ENCODE data around the gene OPALIN. TPM values are rescaled to one million over a fixed set of nuclear protein-coding genes. Genes with fewer than 3 reads are reported as not detected.

OPALIN gene
- total RNA-seq, 2 donors from 2014 or later = not detected

DNA sequence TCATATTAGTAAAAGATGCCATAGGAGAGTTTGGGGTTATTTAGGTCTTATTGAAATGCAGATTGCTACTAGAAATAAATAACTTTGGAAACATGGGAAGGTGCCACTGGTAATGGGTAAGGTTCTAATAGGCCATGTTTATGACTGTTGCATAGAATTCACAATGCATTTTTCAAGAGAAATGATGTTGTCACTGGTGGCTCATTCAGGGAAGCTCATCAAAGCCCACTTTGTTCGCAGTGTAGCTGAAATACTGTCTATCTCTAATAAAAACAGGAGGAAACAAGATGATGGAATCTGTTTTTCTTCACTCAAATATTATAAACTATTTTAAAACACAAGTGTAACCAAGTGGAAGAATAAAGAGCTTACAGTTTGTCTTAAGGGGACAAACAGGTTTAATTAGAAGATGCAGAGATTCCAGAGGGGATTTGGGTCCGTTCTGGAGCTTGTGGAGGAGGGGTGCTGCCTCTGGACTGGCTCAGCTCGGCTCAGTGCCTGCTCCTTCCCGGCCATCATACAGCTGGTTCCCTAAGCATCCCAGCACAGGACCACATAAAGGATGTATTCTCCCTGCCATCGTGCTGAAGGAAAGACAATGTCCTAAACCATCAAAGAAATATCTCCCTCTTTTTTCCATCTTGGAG lies 20.4 kb downstream of the OPALIN start:
- H3K36me3 ChIP-seq = no peaks in the 10 kb centered on the region
- intact Hi-C loops (cut with DNase I) = loop anchor here (10.0 kb wide), 1 partner anchor 324 kb away; no protein-coding TSS in a partner anchor
- no peaks in the 10 kb centered on the region for H3K27me3 ChIP-seq
- no peak for DNase-seq
- TF ChIP-seq, protein P1, sequence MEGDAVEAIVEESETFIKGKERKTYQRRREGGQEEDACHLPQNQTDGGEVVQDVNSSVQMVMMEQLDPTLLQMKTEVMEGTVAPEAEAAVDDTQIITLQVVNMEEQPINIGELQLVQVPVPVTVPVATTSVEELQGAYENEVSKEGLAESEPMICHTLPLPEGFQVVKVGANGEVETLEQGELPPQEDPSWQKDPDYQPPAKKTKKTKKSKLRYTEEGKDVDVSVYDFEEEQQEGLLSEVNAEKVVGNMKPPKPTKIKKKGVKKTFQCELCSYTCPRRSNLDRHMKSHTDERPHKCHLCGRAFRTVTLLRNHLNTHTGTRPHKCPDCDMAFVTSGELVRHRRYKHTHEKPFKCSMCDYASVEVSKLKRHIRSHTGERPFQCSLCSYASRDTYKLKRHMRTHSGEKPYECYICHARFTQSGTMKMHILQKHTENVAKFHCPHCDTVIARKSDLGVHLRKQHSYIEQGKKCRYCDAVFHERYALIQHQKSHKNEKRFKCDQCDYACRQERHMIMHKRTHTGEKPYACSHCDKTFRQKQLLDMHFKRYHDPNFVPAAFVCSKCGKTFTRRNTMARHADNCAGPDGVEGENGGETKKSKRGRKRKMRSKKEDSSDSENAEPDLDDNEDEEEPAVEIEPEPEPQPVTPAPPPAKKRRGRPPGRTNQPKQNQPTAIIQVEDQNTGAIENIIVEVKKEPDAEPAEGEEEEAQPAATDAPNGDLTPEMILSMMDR (IDR thresholded peaks at IDR 0.05) = no peak
- H3K27ac ChIP-seq = no peak overlapping the region
- no peaks in the 10 kb centered on the region for H3K9me3 ChIP-seq
- H3K4me1 ChIP-seq = no peaks in the 10 kb centered on the region
- H3K4me3 ChIP-seq = no peak overlapping the region
- H3K9ac ChIP-seq (ENCODE audit: low read depth in 2 of 2, low read length in 2 of 2) = no peak overlapping the region

DNA sequence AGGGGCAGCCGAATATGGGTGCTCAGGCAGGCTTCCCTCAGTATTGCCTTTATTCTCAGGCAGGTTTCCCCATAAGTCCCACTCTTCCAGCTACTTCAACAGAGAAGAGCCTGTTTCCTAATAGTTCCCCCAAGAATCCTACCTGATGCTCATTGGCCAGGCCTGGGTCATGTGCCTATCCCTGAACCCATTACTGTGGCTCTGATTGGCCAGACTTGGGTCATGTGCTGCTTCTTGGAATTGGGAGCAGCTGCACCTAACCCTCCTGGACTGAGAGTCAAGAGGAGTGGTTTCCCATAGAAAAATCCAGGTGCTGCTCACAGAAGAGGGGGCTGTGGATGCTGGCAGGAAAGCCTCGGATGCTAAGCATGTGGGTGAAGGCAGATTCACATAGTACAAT lies 21.7 kb downstream of the OPALIN start:
- intact Hi-C loops (cut with DNase I) = loop anchor here (10.0 kb wide), 1 partner anchor 322 kb away; no protein-coding TSS in a partner anchor
- H3K9me3 ChIP-seq = no peaks in the 10 kb centered on the region
- H3K36me3 ChIP-seq = no peaks in the 10 kb centered on the region
- H3K27me3 ChIP-seq = no peaks in the 10 kb centered on the region
- TF ChIP-seq, protein P1 (IDR thresholded peaks at IDR 0.05) = no peak
- no peaks in the 10 kb centered on the region for H3K4me1 ChIP-seq
- H3K9ac ChIP-seq (ENCODE audit: low read depth in 2 of 2, low read length in 2 of 2) = no peak overlapping the region
- H3K4me3 ChIP-seq = no peak overlapping the region
- no peak overlapping the region for H3K27ac ChIP-seq
- no peak for DNase-seq

DNA sequence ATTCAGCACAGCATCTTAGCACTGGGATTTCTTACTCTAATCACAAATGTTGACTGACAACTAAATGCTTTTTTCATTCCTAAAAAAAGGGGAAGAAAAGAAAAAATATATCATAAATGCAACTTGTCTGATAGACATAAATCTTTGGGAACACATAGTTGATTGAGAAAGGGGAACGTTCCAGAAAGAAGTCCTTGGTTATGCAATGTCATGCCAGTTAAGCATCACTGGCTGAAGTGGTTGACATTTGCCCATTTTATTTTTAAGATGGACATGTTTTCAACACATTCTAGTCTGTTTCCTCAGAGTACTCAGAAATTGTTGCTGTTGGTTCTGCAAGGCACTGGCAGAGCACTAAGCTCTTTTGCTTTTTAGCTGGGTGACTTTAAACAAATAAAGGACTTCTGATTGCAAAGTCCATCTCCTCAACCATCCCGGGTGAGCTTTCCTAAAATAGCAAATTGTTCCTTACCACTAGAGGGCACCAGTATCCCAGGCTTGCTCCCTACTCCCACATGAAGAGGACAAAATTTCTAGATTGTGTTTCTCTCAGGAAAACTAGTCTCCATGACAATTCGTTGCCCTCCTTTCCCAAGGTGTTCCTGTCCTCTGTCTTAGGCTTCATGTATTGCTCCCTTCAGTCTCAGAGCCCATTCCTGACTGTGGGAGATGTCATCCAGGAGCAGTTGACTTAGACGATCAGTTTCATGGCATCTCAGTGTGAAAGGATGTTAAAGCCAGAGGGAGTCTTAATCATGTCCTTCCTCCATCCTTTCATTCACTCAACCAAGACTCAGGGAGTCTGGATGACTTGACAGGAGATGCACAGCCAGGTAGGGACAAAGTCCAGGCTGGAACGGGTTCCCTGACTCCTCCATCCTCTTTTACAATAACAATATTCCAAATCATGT lies 23.9 kb downstream of the OPALIN start:
- intact Hi-C loops (cut with DNase I) = loop anchor here (10.0 kb wide), 1 partner anchor 320 kb away; no protein-coding TSS in a partner anchor
- no peak overlapping the region for H3K4me3 ChIP-seq
- TF ChIP-seq, protein P1 (IDR thresholded peaks at IDR 0.05) = peak; percentile 66
- no peaks in the 10 kb centered on the region for H3K9me3 ChIP-seq
- H3K27ac ChIP-seq = no peak overlapping the region
- no peaks in the 10 kb centered on the region for H3K27me3 ChIP-seq
- peak; percentile 35 for DNase-seq
- H3K9ac ChIP-seq (ENCODE audit: low read depth in 2 of 2, low read length in 2 of 2) = no peak overlapping the region
- no peaks in the 10 kb centered on the region for H3K36me3 ChIP-seq
- H3K4me1 ChIP-seq = no peaks in the 10 kb centered on the region

DNA sequence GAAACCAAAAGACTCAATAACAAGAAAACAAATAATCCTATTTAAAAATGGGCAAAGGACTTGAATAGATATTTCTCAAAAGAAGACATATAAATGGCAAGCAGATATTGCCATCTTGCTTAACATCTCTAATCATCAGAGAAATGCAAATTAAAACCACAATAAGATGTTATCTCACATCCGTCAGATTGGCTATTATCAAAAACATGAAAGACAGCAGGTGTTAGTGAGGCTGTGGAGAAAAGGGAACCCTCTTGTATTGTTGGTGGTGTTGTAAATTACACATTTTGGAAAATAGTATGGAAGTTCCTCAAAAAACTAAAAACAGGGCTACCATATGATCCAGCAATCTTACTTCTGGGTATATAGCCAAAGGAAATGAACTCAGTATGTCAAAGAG lies 25.7 kb downstream of the OPALIN start:
- H3K27ac ChIP-seq = no peak overlapping the region
- no peaks in the 10 kb centered on the region for H3K36me3 ChIP-seq
- H3K9me3 ChIP-seq = no peaks in the 10 kb centered on the region
- no peak overlapping the region for H3K4me3 ChIP-seq
- TF ChIP-seq, protein P1 (IDR thresholded peaks at IDR 0.05) = no peak
- no peaks in the 10 kb centered on the region for H3K4me1 ChIP-seq
- intact Hi-C loops (cut with DNase I) = loop anchor here (10.0 kb wide), 1 partner anchor 318 kb away; no protein-coding TSS in a partner anchor
- no peaks in the 10 kb centered on the region for H3K27me3 ChIP-seq
- no peak for DNase-seq
- H3K9ac ChIP-seq (ENCODE audit: low read depth in 2 of 2, low read length in 2 of 2) = no peak overlapping the region

DNA sequence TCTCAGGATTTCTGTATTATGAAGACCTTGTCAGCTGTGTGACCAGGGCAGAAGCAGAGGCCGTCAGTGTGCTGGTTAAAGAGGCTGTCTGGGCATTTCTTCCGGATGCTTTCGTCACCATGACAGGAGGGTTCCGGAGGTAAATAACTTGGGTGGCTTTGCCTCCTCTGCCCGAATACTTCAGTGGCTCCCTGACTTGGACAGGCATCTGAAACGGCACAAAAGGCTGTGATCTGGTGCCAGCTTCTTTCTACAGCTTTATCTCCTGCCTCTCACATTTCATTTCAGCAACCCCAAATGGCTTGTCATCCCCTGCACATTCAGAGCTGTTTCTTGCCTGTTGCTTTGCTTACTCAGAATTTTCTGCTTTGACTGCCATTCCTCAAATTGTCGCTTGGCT lies 31.3 kb downstream of the OPALIN start:
- H3K4me3 ChIP-seq = no peak overlapping the region
- H3K9me3 ChIP-seq = no peaks in the 10 kb centered on the region
- no peak overlapping the region for H3K27ac ChIP-seq
- H3K4me1 ChIP-seq = no peaks in the 10 kb centered on the region
- no peak overlapping the region for H3K9ac ChIP-seq (ENCODE audit: low read depth in 2 of 2, low read length in 2 of 2)
- DNase-seq = no peak
- intact Hi-C loops (cut with DNase I) = no loop called here
- H3K27me3 ChIP-seq = no peaks in the 10 kb centered on the region
- TF ChIP-seq, protein P1 (IDR thresholded peaks at IDR 0.05) = no peak
- no peaks in the 10 kb centered on the region for H3K36me3 ChIP-seq
